GM19099 (cell line): ENCODE measurements around the gene CRIP1.

ENCODE experiments used
- POLR2A ChIP-seq: IDR thresholded peaks from 3 replicates; pipeline ENCODE4 v1.6.1; 2011; ENCODE audit warnings: low read depth; ENCODE audit not compliant: insufficient read length; ENCODE audit errors: extremely low read depth

Gene CRIP1

DNA sequence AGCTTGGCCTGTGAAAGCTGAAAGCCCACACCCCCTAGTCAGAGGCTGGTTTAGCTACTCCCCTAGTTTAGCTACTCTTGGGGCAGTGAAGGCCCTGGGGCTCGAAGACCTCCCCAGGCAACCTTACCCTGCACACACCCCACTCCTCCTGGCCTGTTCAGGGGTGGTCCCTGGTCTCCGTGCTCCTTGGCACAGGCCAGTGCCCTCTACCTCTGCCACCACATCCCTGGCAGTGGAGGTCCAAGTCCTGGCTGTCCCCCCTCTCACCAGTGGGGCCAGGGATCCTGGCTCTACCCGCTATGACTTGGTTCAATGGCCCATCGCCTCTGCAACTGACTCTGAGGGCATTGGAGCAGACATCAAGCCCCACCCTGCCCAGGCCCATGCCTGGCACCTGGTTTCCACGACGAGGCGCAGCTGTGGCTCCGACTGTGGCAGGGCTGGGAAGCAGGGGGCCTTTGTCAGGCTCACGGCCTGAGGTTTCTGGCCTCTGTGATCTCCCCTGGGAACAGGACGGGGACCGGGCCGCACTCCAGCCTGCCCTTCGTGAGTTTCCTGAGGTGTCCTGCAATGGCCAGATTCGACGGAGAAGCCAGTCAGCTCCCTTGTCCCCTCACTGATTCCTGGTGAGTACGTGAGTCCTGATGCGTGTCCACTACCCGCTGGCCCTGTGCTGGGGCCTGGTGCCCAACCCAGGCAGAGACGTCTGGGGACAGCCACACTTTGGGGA, 45.4 kb downstream of the CRIP1 start:
- TF ChIP-seq POLR2A, result no peak

DNA sequence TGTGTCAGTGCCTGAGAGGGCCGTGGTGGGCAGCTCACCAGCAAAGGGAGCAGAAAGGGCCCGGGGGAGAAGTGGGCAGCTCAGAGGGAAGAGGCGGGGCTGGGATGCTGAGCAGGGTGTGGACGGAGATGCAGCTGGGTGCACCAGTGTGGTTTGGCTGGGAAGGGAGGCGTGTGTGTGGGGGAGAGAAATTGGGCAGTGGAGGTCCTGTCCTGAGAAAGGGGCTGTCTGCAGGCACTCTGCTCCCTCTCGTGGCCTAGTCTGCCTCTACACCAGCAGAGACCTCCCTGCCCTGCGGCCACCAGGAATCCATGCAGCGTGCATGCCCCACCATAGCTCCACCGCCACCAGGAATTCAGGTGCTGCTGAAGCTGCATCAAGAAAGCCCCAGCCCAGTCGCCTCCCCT, 46.1 kb downstream of the CRIP1 start:
- TF ChIP-seq POLR2A, result no peak

DNA sequence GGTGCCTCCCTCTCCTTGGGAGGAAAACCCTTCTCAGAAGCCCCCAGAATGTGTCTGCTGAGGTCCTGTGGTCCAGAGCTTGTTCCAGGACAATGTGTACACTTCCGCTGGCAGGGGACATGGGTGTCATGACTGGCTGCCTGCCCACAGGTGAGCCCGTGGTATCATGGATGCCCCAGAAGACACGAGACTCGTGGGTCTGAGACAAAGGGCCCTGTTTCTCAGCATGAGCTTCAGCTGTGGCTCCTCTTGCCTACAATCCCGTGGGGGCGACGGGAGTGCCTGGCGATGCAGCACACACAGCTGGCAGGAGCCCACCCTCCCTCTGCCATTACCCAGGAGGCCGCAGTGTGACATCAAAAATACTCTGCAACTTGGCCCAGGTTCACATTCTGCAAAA, 46.7 kb downstream of the CRIP1 start:
- no peak for TF ChIP-seq POLR2A

DNA sequence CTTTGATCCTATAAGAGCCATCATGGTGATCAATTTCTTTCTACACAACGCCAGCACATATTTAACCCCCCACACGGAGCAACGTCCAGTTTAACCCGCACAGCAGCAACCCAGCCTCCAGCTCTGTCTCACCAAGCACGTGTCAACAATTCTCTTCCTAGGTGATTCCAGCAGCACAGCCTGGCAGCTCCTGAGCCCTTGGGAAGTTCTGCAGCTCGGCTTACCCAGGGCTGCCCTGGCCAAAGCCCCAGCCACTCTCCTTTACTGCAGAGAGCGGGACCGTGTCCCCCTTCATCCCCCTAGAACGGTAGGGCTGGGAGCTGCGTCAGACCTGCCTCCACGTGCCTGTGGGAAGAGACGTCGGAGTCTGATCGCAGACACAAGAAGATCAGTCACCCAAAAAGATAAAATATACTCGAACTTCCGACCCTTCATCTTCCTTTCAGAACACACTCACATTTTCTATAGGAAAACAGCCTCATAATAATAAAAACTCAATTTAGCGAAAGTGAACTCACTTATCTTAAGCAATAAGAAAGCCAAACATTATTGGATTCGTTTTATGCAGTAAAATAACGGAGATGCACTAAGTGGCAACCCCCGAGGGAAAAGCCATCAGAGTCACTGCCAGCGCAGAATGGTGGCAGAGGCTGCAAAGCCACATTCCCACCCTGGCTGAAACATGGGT, 47.3 kb downstream of the CRIP1 start:
- TF ChIP-seq POLR2A, result no peak

DNA sequence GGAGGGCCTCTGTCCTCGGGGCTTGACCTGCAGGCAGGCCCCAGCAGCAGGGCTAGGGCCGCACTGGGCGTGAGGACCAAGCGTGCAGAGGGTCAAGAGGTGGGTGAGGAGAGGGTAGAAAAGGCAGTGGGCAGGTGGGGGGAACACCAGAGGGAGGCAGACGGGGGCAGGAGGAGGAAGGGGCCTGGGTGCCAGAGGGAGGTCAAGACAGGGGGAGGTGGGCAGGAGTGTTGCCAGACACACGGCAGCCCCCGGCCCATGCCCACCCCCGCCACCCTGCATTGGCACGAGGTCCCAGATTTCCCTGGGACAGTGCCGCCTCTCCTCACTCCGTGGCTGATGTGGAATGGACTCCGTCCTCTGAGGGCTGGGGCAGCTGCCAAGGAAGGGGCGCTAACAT, 47.9 kb downstream of the CRIP1 start:
- no peak for TF ChIP-seq POLR2A

DNA sequence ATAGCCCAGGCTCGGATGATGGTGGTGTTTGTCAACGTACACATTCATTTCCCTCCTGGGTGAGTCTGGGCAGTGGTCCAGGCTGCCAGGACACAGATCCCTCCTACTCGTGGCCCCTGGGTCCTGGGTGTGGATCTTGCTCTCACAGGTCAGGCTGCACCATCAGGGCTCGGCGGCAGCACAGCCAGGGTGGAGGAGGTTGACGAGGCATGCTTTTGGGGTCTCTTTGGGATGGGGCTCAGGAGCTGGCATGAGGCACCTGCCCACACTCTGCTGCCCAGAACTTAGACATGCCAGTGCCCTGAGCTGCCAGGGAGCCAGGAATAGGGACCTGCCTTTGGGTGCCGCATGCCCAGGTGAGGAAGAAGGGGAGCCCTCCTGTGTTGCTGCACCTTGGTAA, 49.4 kb downstream of the CRIP1 start:
- no peak for TF ChIP-seq POLR2A

DNA sequence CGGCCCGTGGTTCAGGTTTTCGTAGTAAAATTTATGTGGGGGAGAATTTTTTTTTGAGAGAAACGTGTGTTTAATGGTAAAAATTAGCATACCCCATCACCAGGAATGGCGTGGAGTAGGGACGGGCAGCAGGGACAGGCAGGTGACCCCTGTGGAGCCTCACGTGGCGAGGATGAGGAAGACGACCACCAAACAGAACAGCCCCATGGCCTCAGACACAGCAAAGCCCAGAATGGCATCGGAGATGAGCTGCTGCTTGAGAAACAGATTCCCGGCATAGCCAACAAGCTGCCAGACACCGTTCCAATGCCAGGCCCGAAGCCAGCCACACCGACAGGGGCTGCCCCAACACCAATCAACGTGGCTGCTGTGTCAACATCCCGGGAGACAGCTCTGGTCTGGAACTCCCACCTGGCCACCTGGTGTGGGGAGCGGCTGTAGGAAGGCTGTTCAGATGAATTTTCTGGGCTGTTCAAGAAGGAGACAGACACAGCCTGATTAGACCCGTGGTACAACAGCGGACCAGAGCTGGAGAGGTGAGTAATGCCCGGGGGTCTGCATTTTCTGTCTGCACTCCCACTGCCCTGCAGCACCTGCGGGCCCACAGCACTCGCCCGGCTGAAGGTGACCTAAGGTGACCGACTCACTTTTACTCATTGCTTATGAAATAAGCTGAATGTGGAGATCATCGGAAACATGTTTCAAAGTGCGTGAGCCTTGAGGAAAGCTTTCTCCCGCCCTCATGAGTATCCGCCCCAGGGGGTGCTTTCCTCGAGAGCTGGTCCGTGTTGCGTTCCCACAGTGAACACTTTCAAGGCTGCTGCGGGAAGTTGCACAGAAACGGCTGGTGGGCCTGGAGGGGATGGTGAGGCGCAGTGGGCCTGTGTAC, 50.2 kb downstream of the CRIP1 start:
- TF ChIP-seq POLR2A, result no peak

DNA sequence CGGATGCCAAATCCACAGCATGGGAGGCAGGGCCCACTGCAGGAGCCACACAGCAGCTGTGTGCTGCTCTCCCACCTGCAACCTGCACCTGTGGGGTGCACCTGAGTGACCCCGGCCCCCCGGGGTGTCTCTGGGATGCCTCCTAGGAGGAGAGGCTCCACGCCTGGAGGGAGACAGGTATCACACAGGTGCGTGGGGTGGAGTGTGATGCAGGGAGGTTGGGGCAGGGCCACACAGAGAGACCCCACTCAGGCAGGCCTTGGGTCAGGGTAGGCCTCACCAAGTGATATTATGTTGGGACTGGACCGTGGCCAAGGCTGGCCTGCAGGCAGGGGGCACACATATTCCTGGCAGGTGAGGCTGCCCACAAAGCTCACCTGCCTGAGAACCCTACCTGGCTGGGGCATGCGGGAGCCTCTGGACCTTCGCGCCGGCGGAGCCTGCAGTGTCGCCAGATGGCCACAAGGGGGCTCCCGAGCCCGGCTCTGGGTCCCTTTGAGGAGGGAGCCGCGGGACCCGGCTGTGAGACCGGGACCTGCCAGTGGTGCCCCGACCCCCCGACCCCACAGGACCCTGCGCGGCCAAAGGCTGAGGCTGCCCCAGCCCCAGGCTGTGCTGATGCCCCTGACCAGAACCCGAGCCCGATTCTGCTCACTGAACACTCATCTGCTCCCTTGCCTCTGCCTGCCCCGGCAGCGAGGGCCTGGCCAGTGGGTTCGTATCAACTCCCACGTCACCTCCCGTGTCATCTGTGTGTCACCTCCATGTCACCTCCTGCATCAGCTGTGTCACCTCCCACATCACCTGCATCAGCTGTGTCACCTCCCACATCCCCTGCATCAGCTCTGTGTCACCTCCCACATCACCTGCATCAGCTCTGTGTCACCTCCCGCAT, 51.1 kb downstream of the CRIP1 start:
- TF ChIP-seq POLR2A, result no peak
